Panc1 (cell line): ENCODE results near the gene OR4M1. TPM values are rescaled to one million over a fixed set of nuclear protein-coding genes. Genes with fewer than 3 reads are reported as not detected.
"Not testable (repeated sequence)": the region's sequence is repeated elsewhere in the genome, so short reads cannot be mapped to it uniquely, and the experiment has no call there.

Source experiments
- ATAC-seq: fragments of 200-7000 bp; cut with Tn5 transposase; 2 replicates; pipeline ENCODE4 v1.9.1; 2020; ENCODE audit warnings: mild to moderate bottlenecking, moderate library complexity
- BruUV-seq: library from RNA; stranded (reverse); fragments of 400-500 nt; replicated peaks from 2 replicates; lab custom pipeline; 2021; lab: Mats Ljungman, UMichigan
- CTCF ChIA-PET: fragments of 300-600 bp; sonication (Branson Sonifier 250); formaldehyde crosslinking; loops from one replicate; lab custom pipeline; 2022; ENCODE audit warnings: antibody characterized with exemption; lab: Charles Lee
- POLR2A ChIA-PET: fragments of 300-600 bp; sonication (Branson Sonifier 250); formaldehyde crosslinking; loops from one replicate; lab custom pipeline; 2022; ENCODE audit warnings: antibody characterized with exemption; lab: Charles Lee
- DNase-seq: peaks from one replicate; pipeline ENCODE4 v3.0.0-alpha.2; 2010; ENCODE audit warnings: low read depth, low spot score
- H3K27ac ChIP-seq: 2 replicates; pipeline ENCODE4 v1.5.1; 2011; ENCODE audit warnings: mild to moderate bottlenecking, low read length, inconsistent platforms
- H3K27me3 ChIP-seq: fragments of 200-500 bp; sonication (Bioruptor generic); 2 replicates; pipeline ENCODE4 v1.6.0; 2014; ENCODE audit warnings: low read length, inconsistent platforms; ENCODE audit not compliant: control insufficient read depth, insufficient read depth
- H3K36me3 ChIP-seq: fragments of 200-500 bp; sonication (Bioruptor generic); 2 replicates; pipeline ENCODE4 v1.5.1; 2014; ENCODE audit warnings: inconsistent platforms, mild to moderate bottlenecking, low read length, moderate library complexity; ENCODE audit not compliant: control insufficient read depth, insufficient read depth
- H3K4me1 ChIP-seq: 2 replicates; pipeline ENCODE4 v1.5.1; 2011; ENCODE audit warnings: inconsistent platforms, mild to moderate bottlenecking, low read length, moderate library complexity; ENCODE audit not compliant: control insufficient read depth, insufficient read depth
- H3K4me3 ChIP-seq, 2 experiments: 2 replicates each; pipeline ENCODE4 v1.5.1; 2011 to 2012; ENCODE audit warnings: low read depth in 2 of 2, low read length in 2 of 2, mild to moderate bottlenecking in 2 of 2, inconsistent platforms in 1 of 2, moderate library complexity in 1 of 2
- H3K9me3 ChIP-seq: fragments of 200-500 bp; sonication (Bioruptor generic); 2 replicates; pipeline ENCODE4 v1.5.1; 2014; ENCODE audit warnings: low read depth, mild to moderate bottlenecking, inconsistent platforms, low read length, moderate library complexity; ENCODE audit not compliant: control insufficient read depth, insufficient read depth
- CTCF ChIP-seq: fragments of 450-650 bp; IDR thresholded peaks from 2 replicates; pipeline ENCODE4 v1.5.1; 2017; ENCODE audit warnings: mild to moderate bottlenecking
- REST ChIP-seq, 2 experiments: IDR thresholded peaks; 2 replicates each; pipeline ENCODE4 v1.6.1; 2011 to 2012; ENCODE audit warnings: low read depth in 2 of 2, control low read depth in 1 of 2, low read length in 1 of 2, mild to moderate bottlenecking in 1 of 2, moderate library complexity in 1 of 2; ENCODE audit not compliant: insufficient read depth in 1 of 2
- SIN3A ChIP-seq: IDR thresholded peaks from 2 replicates; pipeline ENCODE4 v1.6.1; 2012; ENCODE audit warnings: low read depth, mild to moderate bottlenecking, low read length, moderate library complexity, borderline replicate concordance; ENCODE audit not compliant: insufficient read depth
- TCF7L2 ChIP-seq: IDR thresholded peaks from 2 replicates; pipeline ENCODE4 v1.6.1; 2011; ENCODE audit warnings: mild to moderate bottlenecking, low read depth, low read length, inconsistent platforms
- in situ Hi-C: cut with HindIII; loops from 2 replicates; pipeline ENCODE4 v1.10.0; 2016; ENCODE audit warnings: low sequenced_read_pairs, low pct_unique_long_range_greater_than_20kb
- intact Hi-C: fragments of 100-400 bp; cut with micrococcal nuclease; formaldehyde crosslinking; loops from one replicate; pipeline ENCODE4 v1.10.0; 2022; ENCODE audit not compliant: unreplicated experiment
- total RNA-seq: library from RNA; stranded (reverse); gene quantifications from one replicate; pipeline ENCODE4 v1.2.1, GENCODE V29; 2021; ENCODE audit not compliant: unreplicated experiment

The OR4M1 gene
- total RNA-seq, 1 experiment from 2014 or later = not detected

- in situ Hi-C loops, BruUV-seq, DNase-seq, intact Hi-C loops, H3K4me3 ChIP-seq, H3K27ac ChIP-seq, H3K27me3 ChIP-seq, POLR2A ChIA-PET, H3K4me1 ChIP-seq, H3K36me3 ChIP-seq, H3K9me3 ChIP-seq, CTCF ChIA-PET, ATAC-seq: not testable (repeated sequence)
Observed at GRCh38 chr14:19785848-19786247, 12.5 kb downstream of the OR4M1 start.

GRCh38 chr14:19787318-19787717 lies 14.0 kb downstream of the OR4M1 start:
- DNase-seq, BruUV-seq, H3K4me3 ChIP-seq, ATAC-seq, H3K27me3 ChIP-seq, H3K27ac ChIP-seq, in situ Hi-C loops, H3K36me3 ChIP-seq, POLR2A ChIA-PET, CTCF ChIA-PET, intact Hi-C loops, H3K4me1 ChIP-seq, H3K9me3 ChIP-seq: not testable (repeated sequence)

GRCh38 chr14:19788150-19788549 lies 14.8 kb downstream of the OR4M1 start:
- H3K9me3 ChIP-seq, H3K27ac ChIP-seq, H3K4me1 ChIP-seq, intact Hi-C loops, in situ Hi-C loops, POLR2A ChIA-PET, H3K4me3 ChIP-seq, DNase-seq, BruUV-seq, CTCF ChIA-PET, ATAC-seq, H3K27me3 ChIP-seq, H3K36me3 ChIP-seq: not testable (repeated sequence)

GRCh38 chr14:19796520-19797108 lies 23.3 kb downstream of the OR4M1 start:
- H3K36me3 ChIP-seq, H3K27me3 ChIP-seq, in situ Hi-C loops, BruUV-seq, CTCF ChIA-PET, intact Hi-C loops, H3K4me3 ChIP-seq, ATAC-seq, POLR2A ChIA-PET, H3K4me1 ChIP-seq, H3K27ac ChIP-seq, DNase-seq, H3K9me3 ChIP-seq: not testable (repeated sequence)
- TF ChIP-seq CTCF = peak; percentile 47

- no peak for ATAC-seq
- in situ Hi-C loops = no loop called here
- Histone ChIP-seq H3K9me3 (no peaks in the 10 kb centered on the region), H3K4me3 (no peak overlapping the region), H3K4me1 (no peaks in the 10 kb centered on the region), H3K27me3 (no peaks in the 10 kb centered on the region), H3K27ac (no peak overlapping the region), H3K36me3 (no peaks in the 10 kb centered on the region)
- POLR2A ChIA-PET = no interaction called here
- DNase-seq = no peak
- no TSS peak for BruUV-seq
- CTCF ChIA-PET = interaction anchor here (0.5 kb wide), 1 partner anchor 1581 kb away, joined by 4 read pairs; no protein-coding TSS in a partner anchor
- intact Hi-C loops = no loop called here
- TF ChIP-seq SIN3A (no peak), TCF7L2 (no peak), CTCF (no peak), REST (IDR thresholded peaks at IDR 0.05; ENCODE audit: insufficient read depth in 1 of 2, low read depth in 2 of 2, low read length in 1 of 2) (no peak)
Observed at GRCh38 chr14:19799880-19800279, 26.6 kb downstream of the OR4M1 start.
